Cerebellar nuclear complex (tissue), 1 donor: ENCODE data around the gene ERC2.

Experiments used
- DNase-seq, 2 experiments: peaks; one replicate each; lab custom pipeline; 2025; lab: John Stamatoyannopoulos, UW

ERC2 gene

GRCh38 chr3:56424885-56425284, 43.4 kb downstream of the ERC2 start:
- DNase-seq, result no peak

- DNase-seq, result no peak
Measured at GRCh38 chr3:56424336-56424735, 43.9 kb downstream of the ERC2 start.

GRCh38 chr3:56423661-56424099, 44.6 kb downstream of the ERC2 start:
- DNase-seq, result no peak

- no peak for DNase-seq
Measured at GRCh38 chr3:56422316-56422715, 46.0 kb downstream of the ERC2 start.

GRCh38 chr3:56421205-56421604, 47.1 kb downstream of the ERC2 start:
- no peak for DNase-seq

- DNase-seq, result no peak
Measured at GRCh38 chr3:56415652-56416051, 52.6 kb downstream of the ERC2 start.

- no peak for DNase-seq
Measured at GRCh38 chr3:56413911-56414310, 54.4 kb downstream of the ERC2 start.

- DNase-seq, result no peak
Measured at GRCh38 chr3:56411166-56411565, 57.1 kb downstream of the ERC2 start.

- DNase-seq, result no peak
Measured at GRCh38 chr3:56410576-56410975, 57.7 kb downstream of the ERC2 start.

- DNase-seq, result no peak
Measured at GRCh38 chr3:56409790-56410189, 58.5 kb downstream of the ERC2 start.

GRCh38 chr3:56408761-56409196, 59.5 kb downstream of the ERC2 start:
- no peak for DNase-seq

- no peak for DNase-seq
Measured at GRCh38 chr3:56406826-56407515, 61.3 kb downstream of the ERC2 start.

GRCh38 chr3:56404884-56405283, 63.4 kb downstream of the ERC2 start:
- no peak for DNase-seq

- no peak for DNase-seq
Measured at GRCh38 chr3:56398659-56399058, 69.6 kb downstream of the ERC2 start.

- no peak for DNase-seq
Measured at GRCh38 chr3:56397798-56398197, 70.5 kb downstream of the ERC2 start.

- no peak for DNase-seq
Measured at GRCh38 chr3:56389183-56389830, 79.0 kb downstream of the ERC2 start.

GRCh38 chr3:56383092-56383491, 85.2 kb downstream of the ERC2 start:
- no peak for DNase-seq

GRCh38 chr3:56379723-56380287, 88.5 kb downstream of the ERC2 start:
- DNase-seq, result no peak

- DNase-seq, result no peak
Measured at GRCh38 chr3:56375654-56376053, 92.6 kb downstream of the ERC2 start.

- DNase-seq, result no peak
Measured at GRCh38 chr3:56373386-56373785, 94.9 kb downstream of the ERC2 start.

- DNase-seq, result no peak
Measured at GRCh38 chr3:56370991-56371775, 97.1 kb downstream of the ERC2 start.

- no peak for DNase-seq
Measured at GRCh38 chr3:56369914-56370313, 98.4 kb downstream of the ERC2 start.

GRCh38 chr3:56368846-56369245, 99.4 kb downstream of the ERC2 start:
- DNase-seq, result no peak
